Fibroblast of lung (primary cell): ENCODE data around the gene DEDD2. TPM values are rescaled to one million over a fixed set of nuclear protein-coding genes. Genes with fewer than 3 reads are reported as not detected.

ENCODE experiments used
- DNase-seq, 2 donors: peaks; one replicate each; pipeline versions ENCODE4 v3.0.0 to v3.0.0-alpha.2; 2010; ENCODE audit warnings: low read depth in 2 of 2
- H2AFZ ChIP-seq: 2 replicates; pipeline ENCODE4 v1.5.1; 2012; ENCODE audit warnings: low read length, control low read depth, inconsistent platforms
- H3K27ac ChIP-seq: 2 replicates; pipeline ENCODE4 v1.5.1; 2011; ENCODE audit warnings: low read length, control low read depth; ENCODE audit not compliant: insufficient read depth
- H3K27me3 ChIP-seq: 2 replicates; pipeline ENCODE4 v1.5.1; 2011; ENCODE audit warnings: mild to moderate bottlenecking, low read length; ENCODE audit not compliant: control insufficient read depth, insufficient read depth
- H3K36me3 ChIP-seq: 2 replicates; pipeline ENCODE4 v1.5.1; 2011; ENCODE audit warnings: low read length; ENCODE audit not compliant: control insufficient read depth, insufficient read depth
- H3K4me1 ChIP-seq: 2 replicates; pipeline ENCODE4 v1.5.1; 2011; ENCODE audit warnings: low read length; ENCODE audit not compliant: control insufficient read depth, insufficient read depth; ENCODE audit errors: extremely low read depth
- H3K4me2 ChIP-seq: 2 replicates; pipeline ENCODE4 v1.5.1; 2011; ENCODE audit warnings: low read length, control low read depth; ENCODE audit not compliant: insufficient read depth; ENCODE audit errors: extremely low read depth
- H3K4me3 ChIP-seq, 4 experiments: fragments of 200-600 bp in 1 of 4; sonication (generic) in 1 of 4; replicated peaks in 1 of 4; 2 replicates each; pipeline ENCODE4 v1.5.1; 2011 to 2016; ENCODE audit warnings: low read length in 4 of 4, low read depth in 3 of 4, mild to moderate bottlenecking in 3 of 4, control low read depth in 2 of 4, inconsistent platforms in 1 of 4, mixed read lengths in 1 of 4; ENCODE audit not compliant: insufficient read depth in 1 of 4; ENCODE audit errors: control extremely low read depth in 1 of 4
- H3K79me2 ChIP-seq: 2 replicates; pipeline ENCODE4 v1.5.1; 2012; ENCODE audit warnings: mild to moderate bottlenecking, low read length, inconsistent platforms; ENCODE audit not compliant: control insufficient read depth, insufficient read depth
- H3K9ac ChIP-seq: 2 replicates; pipeline ENCODE4 v1.5.1; 2011; ENCODE audit warnings: mild to moderate bottlenecking, low read length, control low read depth; ENCODE audit not compliant: insufficient read depth
- H3K9me3 ChIP-seq: 2 replicates; pipeline ENCODE4 v1.5.1; 2012; ENCODE audit warnings: low read depth, low read length; ENCODE audit not compliant: control insufficient read depth, insufficient read depth
- H4K20me1 ChIP-seq: 2 replicates; pipeline ENCODE4 v1.5.1; 2011; ENCODE audit warnings: low read length; ENCODE audit not compliant: control insufficient read depth, insufficient read depth; ENCODE audit errors: extremely low read depth
- EZH2 ChIP-seq: IDR thresholded peaks from 2 replicates; pipeline ENCODE4 v1.5.1; 2012; ENCODE audit warnings: low read length, control low read depth, mild to moderate bottlenecking; ENCODE audit errors: missing control alignments
- polyA plus RNA-seq, 2 donors: library from polyadenylated mRNA; depleted of rRNA in 1 of 2; stranded (reverse) in 1 of 2; unstranded in 1 of 2; fragments of >200 nt; gene quantifications; 2 replicates each; pipeline ENCODE4 v1.2.1, GENCODE V29; 2011 to 2012; ENCODE audit warnings: missing spikeins in 1 of 2
- total RNA-seq: library from RNA; depleted of rRNA; stranded (reverse); fragments of >200 nt; gene quantifications from 2 replicates; pipeline ENCODE4 v1.2.1, GENCODE V29; 2014
- TF ChIP-seq, protein P1 (sequence below), 2 donors: IDR thresholded peaks in 1 of 2; conservative IDR thresholded peaks in 1 of 2; 1 replicate in 1 of 2; 2 replicates in 1 of 2; pipeline ENCODE4 v1.5.1; 2011 to 2012; ENCODE audit warnings: low read length in 2 of 2, control low read depth in 1 of 2, inconsistent platforms in 1 of 2, low read depth in 1 of 2, mild to moderate bottlenecking in 1 of 2

Gene DEDD2
- total and polyA plus RNA-seq, 2 donors (not counting 1 experiment from before 2014, with no cell fraction given): 10.0 to 17.8 TPM

DNA sequence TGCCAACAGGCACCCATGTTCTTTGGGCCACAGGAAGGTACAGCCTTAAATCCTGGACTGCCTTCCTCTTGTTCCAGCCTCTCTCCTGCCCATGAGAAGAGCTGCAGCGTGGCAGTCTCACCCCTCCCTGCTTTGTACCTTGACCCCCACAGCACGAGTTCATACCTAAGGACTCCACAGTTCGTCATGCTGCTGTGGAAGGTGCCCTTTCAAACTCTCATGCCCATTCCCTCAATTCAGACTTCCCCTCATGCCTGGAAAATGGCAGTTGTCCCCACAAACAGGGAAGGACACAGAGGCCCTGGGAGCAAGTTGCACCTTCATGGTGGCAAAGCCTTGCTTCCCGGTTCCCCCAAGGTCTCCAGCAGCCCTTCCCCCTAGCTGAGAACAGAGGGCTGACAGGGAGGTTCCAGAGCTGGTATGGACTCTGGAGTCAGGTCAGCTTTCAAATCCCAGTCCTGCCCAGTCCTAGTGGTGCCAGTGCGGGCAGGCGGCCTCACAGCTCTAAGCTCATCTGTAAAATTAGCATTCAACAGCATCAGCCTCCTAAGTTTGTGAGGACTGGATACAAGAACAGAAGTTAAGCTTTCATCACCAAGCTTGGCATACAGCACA is 16.3 kb upstream of the DEDD2 start:
- Histone ChIP-seq H3K27ac (no peak overlapping the region), H3K27me3 (no peaks in the 10 kb centered on the region), H3K4me2 (no peak overlapping the region), H2AFZ (no peak overlapping the region), H3K79me2 (peaks cover 5% of the 10 kb centered on the region), H3K4me3 (no peak overlapping the region), H3K9me3 (no peaks in the 10 kb centered on the region), H3K36me3 (peaks cover 43% of the 10 kb centered on the region), H3K4me1 (no peaks in the 10 kb centered on the region), H4K20me1 (no peaks in the 10 kb centered on the region), H3K9ac (no peak overlapping the region)
- DNase-seq: no peak
- TF ChIP-seq, protein P1, sequence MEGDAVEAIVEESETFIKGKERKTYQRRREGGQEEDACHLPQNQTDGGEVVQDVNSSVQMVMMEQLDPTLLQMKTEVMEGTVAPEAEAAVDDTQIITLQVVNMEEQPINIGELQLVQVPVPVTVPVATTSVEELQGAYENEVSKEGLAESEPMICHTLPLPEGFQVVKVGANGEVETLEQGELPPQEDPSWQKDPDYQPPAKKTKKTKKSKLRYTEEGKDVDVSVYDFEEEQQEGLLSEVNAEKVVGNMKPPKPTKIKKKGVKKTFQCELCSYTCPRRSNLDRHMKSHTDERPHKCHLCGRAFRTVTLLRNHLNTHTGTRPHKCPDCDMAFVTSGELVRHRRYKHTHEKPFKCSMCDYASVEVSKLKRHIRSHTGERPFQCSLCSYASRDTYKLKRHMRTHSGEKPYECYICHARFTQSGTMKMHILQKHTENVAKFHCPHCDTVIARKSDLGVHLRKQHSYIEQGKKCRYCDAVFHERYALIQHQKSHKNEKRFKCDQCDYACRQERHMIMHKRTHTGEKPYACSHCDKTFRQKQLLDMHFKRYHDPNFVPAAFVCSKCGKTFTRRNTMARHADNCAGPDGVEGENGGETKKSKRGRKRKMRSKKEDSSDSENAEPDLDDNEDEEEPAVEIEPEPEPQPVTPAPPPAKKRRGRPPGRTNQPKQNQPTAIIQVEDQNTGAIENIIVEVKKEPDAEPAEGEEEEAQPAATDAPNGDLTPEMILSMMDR (conservative IDR thresholded peaks at IDR 0.05 in 1 of 2, IDR thresholded peaks at IDR 0.05 in 1 of 2; ENCODE audit: low read depth in 1 of 2, low read length in 2 of 2): no peak
- no peak for TF ChIP-seq EZH2

DNA sequence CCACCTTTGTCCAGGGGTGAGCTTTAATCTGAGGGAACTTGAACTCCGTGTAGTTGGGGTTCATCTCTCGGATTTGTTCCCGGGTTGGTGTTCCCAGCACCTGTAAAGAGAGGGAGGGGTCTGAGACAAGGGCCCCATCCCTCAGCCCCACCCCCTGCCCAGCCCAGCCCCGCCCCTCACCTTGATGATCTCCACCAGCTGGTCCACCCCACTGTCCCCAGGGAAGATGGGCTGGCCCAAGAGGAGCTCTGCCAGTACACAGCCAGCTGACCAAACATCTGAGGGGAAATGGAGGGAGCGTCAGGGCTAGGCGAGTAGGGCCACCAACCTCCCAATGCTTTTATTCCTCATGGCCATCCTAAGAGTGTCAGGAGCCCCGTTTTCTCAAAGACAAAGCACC is 15.6 kb upstream of the DEDD2 start:
- H3K4me1 ChIP-seq: no peaks in the 10 kb centered on the region
- TF ChIP-seq, protein P1 (conservative IDR thresholded peaks at IDR 0.05 in 1 of 2, IDR thresholded peaks at IDR 0.05 in 1 of 2; ENCODE audit: low read depth in 1 of 2, low read length in 2 of 2): no peak
- TF ChIP-seq EZH2: no peak
- peaks cover 47% of the 10 kb centered on the region for H3K36me3 ChIP-seq
- H3K27ac ChIP-seq: no peak overlapping the region
- H3K9ac ChIP-seq: no peak overlapping the region
- H3K4me2 ChIP-seq: no peak overlapping the region
- no peak overlapping the region for H2AFZ ChIP-seq
- H4K20me1 ChIP-seq: no peaks in the 10 kb centered on the region
- H3K4me3 ChIP-seq: no peak overlapping the region
- H3K79me2 ChIP-seq: peaks cover 5% of the 10 kb centered on the region
- no peaks in the 10 kb centered on the region for H3K9me3 ChIP-seq
- no peak for DNase-seq
- no peaks in the 10 kb centered on the region for H3K27me3 ChIP-seq

- H3K9ac ChIP-seq: no peak overlapping the region
- DNase-seq: no peak
- no peaks in the 10 kb centered on the region for H4K20me1 ChIP-seq
- no peak overlapping the region for H3K27ac ChIP-seq
- peaks cover 47% of the 10 kb centered on the region for H3K36me3 ChIP-seq
- H3K9me3 ChIP-seq: no peaks in the 10 kb centered on the region
- H3K4me2 ChIP-seq: no peak overlapping the region
- no peak overlapping the region for H3K4me3 ChIP-seq
- no peaks in the 10 kb centered on the region for H3K4me1 ChIP-seq
- H3K27me3 ChIP-seq: no peaks in the 10 kb centered on the region
- TF ChIP-seq EZH2: no peak
- TF ChIP-seq, protein P1 (conservative IDR thresholded peaks at IDR 0.05 in 1 of 2, IDR thresholded peaks at IDR 0.05 in 1 of 2; ENCODE audit: low read depth in 1 of 2, low read length in 2 of 2): no peak
- no peak overlapping the region for H2AFZ ChIP-seq
- peaks cover 5% of the 10 kb centered on the region for H3K79me2 ChIP-seq
Measured at GRCh38 chr19:42232435-42232834, 15.0 kb upstream of the DEDD2 start.
